Measurements from ENCODE around the gene CHST15. TPM values are rescaled to one million over a fixed set of nuclear protein-coding genes. Genes with fewer than 3 reads are reported as not detected.
A peak's percentile ranks its signal among the peaks of the same experiment; 100 is the strongest.

The CHST15 gene
- polyA plus RNA-seq, 1 experiment, result 6.2 TPM

DNA sequence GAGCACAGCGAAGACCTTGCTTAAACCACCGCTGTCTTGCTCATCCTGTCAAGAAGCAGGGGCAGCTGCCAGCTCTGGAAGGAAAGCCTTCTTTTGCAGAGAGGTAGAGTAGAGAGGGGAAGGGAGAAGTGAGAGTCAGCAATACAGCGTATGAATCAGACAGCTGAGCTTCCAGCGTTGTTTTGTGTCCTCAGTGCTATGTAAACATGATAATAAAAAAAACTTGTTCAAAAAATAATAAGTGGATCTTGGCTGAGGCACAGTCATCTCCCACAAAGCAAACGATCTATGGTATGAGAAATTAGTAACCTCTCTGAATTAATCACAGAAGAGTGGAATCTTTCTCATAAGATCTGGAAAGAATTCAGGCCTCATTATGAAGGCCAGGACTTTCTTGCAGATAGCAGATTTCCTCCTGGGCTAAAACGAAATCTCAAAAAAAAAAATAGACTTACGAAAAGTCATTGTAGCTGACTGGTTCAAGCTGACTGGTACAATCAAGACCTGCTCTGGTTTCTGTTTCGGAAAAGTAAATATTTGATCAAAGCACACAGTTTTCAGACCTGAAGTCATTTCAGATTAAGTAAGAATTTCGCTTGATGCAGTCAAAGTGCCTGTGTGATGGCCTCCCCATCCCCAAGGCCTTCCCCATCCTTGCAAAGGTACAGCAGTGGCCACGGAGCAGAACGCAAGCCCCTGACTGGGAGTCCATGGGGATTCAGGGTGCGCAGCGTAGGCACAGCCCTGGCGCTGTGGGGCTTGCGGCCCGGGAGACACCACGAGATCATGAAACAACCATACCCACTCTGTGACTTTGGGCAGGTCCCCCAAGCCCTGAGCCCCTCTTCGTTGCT is 29.4 kb downstream of the CHST15 start:
- ChIA-PET CTCF (interaction anchor here (0.6 to 0.7 kb wide), 4 partner anchors 10 to 1813 kb away, joined by 3 to 5 read pairs (median 4); no protein-coding TSS in a partner anchor), POLR2A (interaction anchor here (0.5 to 0.6 kb wide), 2 partner anchors 8 to 347 kb away, joined by 4 to 6 read pairs; no protein-coding TSS in a partner anchor)
- DNase-seq (ENCODE audit: low read depth), result peak; percentile 89
- Histone ChIP-seq H3K4me3 (ENCODE audit: low read depth, low read length) (no peak overlapping the region), H3K36me3 (ENCODE audit: control insufficient read depth, insufficient read depth, low read length) (no peaks in the 10 kb centered on the region), H3K27me3 (ENCODE audit: control insufficient read depth, insufficient read depth, low read length) (peaks cover 3% of the 10 kb centered on the region; the same call in 1 of the 2 replicates)
- TF ChIP-seq, protein P1, sequence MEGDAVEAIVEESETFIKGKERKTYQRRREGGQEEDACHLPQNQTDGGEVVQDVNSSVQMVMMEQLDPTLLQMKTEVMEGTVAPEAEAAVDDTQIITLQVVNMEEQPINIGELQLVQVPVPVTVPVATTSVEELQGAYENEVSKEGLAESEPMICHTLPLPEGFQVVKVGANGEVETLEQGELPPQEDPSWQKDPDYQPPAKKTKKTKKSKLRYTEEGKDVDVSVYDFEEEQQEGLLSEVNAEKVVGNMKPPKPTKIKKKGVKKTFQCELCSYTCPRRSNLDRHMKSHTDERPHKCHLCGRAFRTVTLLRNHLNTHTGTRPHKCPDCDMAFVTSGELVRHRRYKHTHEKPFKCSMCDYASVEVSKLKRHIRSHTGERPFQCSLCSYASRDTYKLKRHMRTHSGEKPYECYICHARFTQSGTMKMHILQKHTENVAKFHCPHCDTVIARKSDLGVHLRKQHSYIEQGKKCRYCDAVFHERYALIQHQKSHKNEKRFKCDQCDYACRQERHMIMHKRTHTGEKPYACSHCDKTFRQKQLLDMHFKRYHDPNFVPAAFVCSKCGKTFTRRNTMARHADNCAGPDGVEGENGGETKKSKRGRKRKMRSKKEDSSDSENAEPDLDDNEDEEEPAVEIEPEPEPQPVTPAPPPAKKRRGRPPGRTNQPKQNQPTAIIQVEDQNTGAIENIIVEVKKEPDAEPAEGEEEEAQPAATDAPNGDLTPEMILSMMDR (IDR thresholded peaks at IDR 0.05; ENCODE audit: insufficient read depth, low read depth, low read length), result no peak

DNA sequence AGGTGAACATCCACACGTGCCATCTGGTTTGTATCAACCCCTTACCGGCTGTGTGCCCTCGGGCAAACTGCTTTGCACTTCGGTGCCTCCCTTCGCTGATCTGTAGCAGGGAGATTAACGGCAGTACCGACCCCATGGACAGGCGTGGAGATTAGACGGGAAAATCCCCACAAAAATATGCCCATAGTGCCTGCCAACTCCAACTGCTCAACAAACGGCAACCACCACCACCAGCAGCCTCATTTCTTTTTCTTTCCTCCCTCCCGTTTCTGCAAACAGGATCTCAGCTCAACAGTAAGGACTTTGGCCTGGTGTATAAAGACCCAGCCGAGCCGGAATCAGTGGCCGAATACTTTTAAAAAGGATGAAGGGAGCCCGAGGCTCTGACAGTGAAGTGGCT is 31.0 kb downstream of the CHST15 start:
- TF ChIP-seq, protein P1 (IDR thresholded peaks at IDR 0.05; ENCODE audit: insufficient read depth, low read depth, low read length), result no peak
- ChIA-PET POLR2A (no interaction called here), CTCF (no interaction called here)
- DNase-seq (ENCODE audit: low read depth), result no peak
- H3K27me3 ChIP-seq (ENCODE audit: control insufficient read depth, insufficient read depth, low read length), result peaks cover 3% of the 10 kb centered on the region; the same call in 1 of the 2 replicates
- no peaks in the 10 kb centered on the region for H3K36me3 ChIP-seq (ENCODE audit: control insufficient read depth, insufficient read depth, low read length)
- no peak overlapping the region for H3K4me3 ChIP-seq (ENCODE audit: low read depth, low read length)

DNA sequence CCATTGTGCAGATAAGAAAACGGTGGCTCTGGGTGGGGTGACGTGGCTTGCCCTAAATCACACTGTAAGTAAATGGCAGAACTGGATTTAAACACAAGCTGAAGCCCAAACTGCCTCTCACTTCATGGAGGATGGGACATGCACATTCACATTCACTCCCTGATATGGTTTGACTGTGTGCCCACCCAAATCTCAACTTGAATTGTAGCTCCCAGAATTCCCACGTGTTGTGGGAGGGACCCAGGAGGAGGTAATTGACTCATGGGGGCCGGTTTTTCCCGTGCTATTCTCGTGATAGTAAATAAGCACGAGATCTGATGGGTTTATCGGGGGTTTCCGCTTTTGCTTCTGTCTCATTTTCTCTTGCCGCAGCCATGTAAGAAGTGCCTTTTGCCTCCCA is 32.4 kb downstream of the CHST15 start:
- POLR2A ChIA-PET, result no interaction called here
- CTCF ChIA-PET, result interaction anchor here (0.9 to 1.2 kb wide), 2 partner anchors 32 to 328 kb away, joined by 3 to 4 read pairs; no protein-coding TSS in a partner anchor

DNA sequence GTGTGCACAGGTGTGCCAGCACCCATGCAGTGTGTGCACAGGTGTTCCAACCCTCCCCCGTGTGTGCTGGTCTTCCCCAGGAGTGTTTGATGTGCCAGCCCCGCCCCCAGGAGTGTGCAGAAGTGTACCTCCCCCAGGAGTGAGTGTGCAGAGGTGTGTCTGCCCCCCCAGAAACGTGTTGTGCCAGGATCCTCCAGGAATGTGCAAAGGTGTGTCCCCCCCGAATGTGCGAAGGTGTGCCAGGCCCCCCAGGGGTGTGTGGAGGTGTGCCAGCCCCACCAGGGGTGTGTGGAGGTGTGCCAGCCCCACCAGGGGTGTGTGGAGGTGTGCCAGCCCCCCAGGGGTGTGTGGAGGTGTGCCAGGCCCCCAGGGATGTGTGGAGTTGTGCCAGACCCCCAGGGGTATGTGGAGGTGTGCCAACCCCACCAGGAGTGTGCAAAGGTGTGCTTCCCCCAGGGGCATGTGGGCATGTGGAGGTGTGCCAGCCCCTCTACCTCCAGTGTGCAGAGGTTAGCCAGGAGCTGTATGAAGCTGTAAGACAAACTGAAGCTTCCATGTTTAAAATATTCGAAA is 33.2 kb downstream of the CHST15 start:
- H3K36me3 ChIP-seq (ENCODE audit: control insufficient read depth, insufficient read depth, low read length), result no peaks in the 10 kb centered on the region
- ChIA-PET POLR2A (no interaction called here), CTCF (interaction anchor here (1.2 kb wide), 1 partner anchor 328 kb away, joined by 4 read pairs; no protein-coding TSS in a partner anchor)
- H3K4me3 ChIP-seq (ENCODE audit: low read depth, low read length), result no peak overlapping the region
- DNase-seq (ENCODE audit: low read depth), result no peak
- no peaks in the 10 kb centered on the region for H3K27me3 ChIP-seq (ENCODE audit: control insufficient read depth, insufficient read depth, low read length)
- TF ChIP-seq, protein P1 (IDR thresholded peaks at IDR 0.05; ENCODE audit: insufficient read depth, low read depth, low read length), result no peak

More for the DNA sequence above, 32.4 kb downstream of the CHST15 start:
- no peak for DNase-seq (ENCODE audit: low read depth)
- H3K36me3 ChIP-seq (ENCODE audit: control insufficient read depth, insufficient read depth, low read length), result no peaks in the 10 kb centered on the region
- no peak overlapping the region for H3K4me3 ChIP-seq (ENCODE audit: low read depth, low read length)
- TF ChIP-seq, protein P1 (IDR thresholded peaks at IDR 0.05; ENCODE audit: insufficient read depth, low read depth, low read length), result no peak
- H3K27me3 ChIP-seq (ENCODE audit: control insufficient read depth, insufficient read depth, low read length), result no peaks in the 10 kb centered on the region

DNA sequence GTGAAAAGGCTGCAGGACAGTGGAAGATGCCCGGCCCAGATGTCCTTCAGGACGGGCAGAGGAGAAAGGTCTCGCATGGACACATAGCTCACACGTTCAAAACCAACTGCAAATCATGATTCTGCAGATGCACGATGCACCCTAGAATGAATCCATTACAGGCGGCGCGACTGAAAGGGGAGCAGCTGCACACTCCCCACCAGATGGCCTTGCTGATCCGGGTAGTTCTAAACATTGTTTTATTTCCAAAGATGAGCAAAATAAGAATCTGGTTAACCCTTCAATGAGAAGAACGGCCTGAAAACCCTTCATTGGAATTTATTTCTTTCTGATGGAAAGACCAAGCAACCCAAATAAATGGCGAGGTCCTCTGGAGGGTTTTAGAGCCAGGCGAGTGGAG is 33.8 kb downstream of the CHST15 start:
- TF ChIP-seq, protein P1 (IDR thresholded peaks at IDR 0.05; ENCODE audit: insufficient read depth, low read depth, low read length), result no peak
- no peaks in the 10 kb centered on the region for H3K27me3 ChIP-seq (ENCODE audit: control insufficient read depth, insufficient read depth, low read length)
- H3K36me3 ChIP-seq (ENCODE audit: control insufficient read depth, insufficient read depth, low read length), result no peaks in the 10 kb centered on the region
- POLR2A ChIA-PET, result no interaction called here
- CTCF ChIA-PET, result no interaction called here
- no peak for DNase-seq (ENCODE audit: low read depth)
- no peak overlapping the region for H3K4me3 ChIP-seq (ENCODE audit: low read depth, low read length)

Measured in BJ (cell line).